IMR-90 (cell line): ENCODE results near the gene SEMA4D.

ENCODE experiments used
- CHD1 ChIP-seq: IDR thresholded peaks from 2 replicates; pipeline ENCODE4 v1.6.1; 2012; ENCODE audit warnings: low read depth, low read length, improper control_type of control experiment
- CTCF ChIP-seq: conservative IDR thresholded peaks from 2 replicates; pipeline ENCODE4 v1.5.1; 2012; ENCODE audit warnings: mild to moderate bottlenecking, low read depth, low read length, improper control_type of control experiment
- POLR2A ChIP-seq: IDR thresholded peaks from 2 replicates; pipeline ENCODE4 v1.6.1; 2012; ENCODE audit warnings: mild to moderate bottlenecking, low read depth, low read length

GRCh38 chr9:89444925-89445765 lies 52.8 kb downstream of the SEMA4D start:
- TF ChIP-seq POLR2A (no peak), CTCF (no peak), CHD1 (no peak)
